Stimulated activated effector memory CD8-positive, alpha-beta T cell treated with anti-CD3 and anti-CD28 coated beads, Interleukin-12 subunit alpha, Interleukin-12 subunit beta, amount 100 ng/mL, for 72 hours (primary cell): ENCODE measurements around the gene IL23R.
"Not testable (repeated sequence)": the region's sequence is repeated elsewhere in the genome, so short reads cannot be mapped to it uniquely, and the experiment has no call there.

ENCODE experiments used
- ATAC-seq: fragments of 150-1000 bp; cut with Tn5 transposase; 2 replicates; pipeline ENCODE4 v1.10.0; 2021
- DNase-seq, 2 donors: peaks; one replicate each; pipeline ENCODE4 v3.0.0; 2021 to 2022; ENCODE audit warnings: low spot score in 2 of 2
- H3K27ac Mint-ChIP-seq: one replicate; pipeline ENCODE4 v1.8.0; 2022; ENCODE audit warnings: mild to moderate bottlenecking, mixed read lengths
- H3K36me3 Mint-ChIP-seq: one replicate; pipeline ENCODE4 v1.8.0; 2022; ENCODE audit warnings: mild to moderate bottlenecking, mixed read lengths
- H3K4me1 Mint-ChIP-seq: one replicate; pipeline ENCODE4 v1.8.0; 2022; ENCODE audit warnings: mixed read lengths
- H3K4me3 Mint-ChIP-seq: one replicate; pipeline ENCODE4 v1.8.0; 2022; ENCODE audit warnings: mild to moderate bottlenecking, mixed read lengths
- H3K9me3 Mint-ChIP-seq: one replicate; pipeline ENCODE4 v1.8.0; 2022; ENCODE audit warnings: mixed read lengths

The IL23R gene

GRCh38 chr1:67166196-67166595 lies at the start of gene IL23R:
Gene IL23R (plus strand): TSS chr1:67166454. CDS start chr1:67168121, 1,667 bp downstream.
- Mint-ChIP-seq H3K9me3 (no peaks in the 10 kb centered on the region), H3K4me3 (peak within 1 kb of the TSS; percentile 63), H3K27ac (peak within 1 kb of the TSS; percentile 98), H3K4me1 (peaks cover 47% of the 10 kb centered on the region), H3K36me3 (peaks cover 55% of the 10 kb centered on the region)
- ATAC-seq = peak; percentile 89
- peak in 1 of 2 donors; percentile 74 for DNase-seq

GRCh38 chr1:67118191-67118590 lies 48.1 kb upstream of the IL23R start:
- no peaks in the 10 kb centered on the region for H3K4me1 Mint-ChIP-seq
- DNase-seq (no peak), ATAC-seq (no peak)
- H3K36me3 Mint-ChIP-seq = no peaks in the 10 kb centered on the region
- no peak overlapping the region for H3K27ac Mint-ChIP-seq
- no peaks in the 10 kb centered on the region for H3K9me3 Mint-ChIP-seq
- no peak overlapping the region for H3K4me3 Mint-ChIP-seq

GRCh38 chr1:67118646-67119045 lies 47.6 kb upstream of the IL23R start:
- no peaks in the 10 kb centered on the region for H3K36me3 Mint-ChIP-seq
- H3K4me1 Mint-ChIP-seq = no peaks in the 10 kb centered on the region
- ATAC-seq = no peak
- no peak overlapping the region for H3K27ac Mint-ChIP-seq
- no peak overlapping the region for H3K4me3 Mint-ChIP-seq
- no peaks in the 10 kb centered on the region for H3K9me3 Mint-ChIP-seq
- no peak for DNase-seq

- no peak overlapping the region for H3K27ac Mint-ChIP-seq
- H3K4me1 Mint-ChIP-seq = no peaks in the 10 kb centered on the region
- DNase-seq = no peak
- no peaks in the 10 kb centered on the region for H3K9me3 Mint-ChIP-seq
- no peak overlapping the region for H3K4me3 Mint-ChIP-seq
- H3K36me3 Mint-ChIP-seq = no peaks in the 10 kb centered on the region
- no peak for ATAC-seq
These were observed 45.2 kb upstream of the IL23R start for GRCh38 chr1:67120855-67121619.

GRCh38 chr1:67124455-67124854 lies 41.8 kb upstream of the IL23R start:
- no peak for DNase-seq
- no peak overlapping the region for H3K4me3 Mint-ChIP-seq
- ATAC-seq = no peak
- H3K36me3 Mint-ChIP-seq = no peaks in the 10 kb centered on the region
- H3K9me3 Mint-ChIP-seq = no peaks in the 10 kb centered on the region
- H3K27ac Mint-ChIP-seq = no peak overlapping the region
- H3K4me1 Mint-ChIP-seq = no peaks in the 10 kb centered on the region

GRCh38 chr1:67126111-67126746 lies 40.0 kb upstream of the IL23R start:
- no peaks in the 10 kb centered on the region for H3K9me3 Mint-ChIP-seq
- DNase-seq (no peak), ATAC-seq (no peak)
- no peak overlapping the region for H3K27ac Mint-ChIP-seq
- H3K4me1 Mint-ChIP-seq = no peaks in the 10 kb centered on the region
- no peaks in the 10 kb centered on the region for H3K36me3 Mint-ChIP-seq
- H3K4me3 Mint-ChIP-seq = no peak overlapping the region

- DNase-seq = no peak
- Mint-ChIP-seq H3K4me1 (no peaks in the 10 kb centered on the region), H3K9me3 (no peaks in the 10 kb centered on the region), H3K27ac (no peak overlapping the region), H3K4me3 (no peak overlapping the region), H3K36me3 (no peaks in the 10 kb centered on the region)
- ATAC-seq = no peak
These were observed 39.3 kb upstream of the IL23R start for GRCh38 chr1:67126974-67127373.

GRCh38 chr1:67130673-67131072 lies 35.6 kb upstream of the IL23R start:
- Mint-ChIP-seq H3K9me3 (no peaks in the 10 kb centered on the region), H3K4me1 (peaks cover 6% of the 10 kb centered on the region), H3K27ac (no peak overlapping the region), H3K4me3 (no peak overlapping the region), H3K36me3 (no peaks in the 10 kb centered on the region)
- ATAC-seq = no peak
- no peak for DNase-seq

- peaks cover 6% of the 10 kb centered on the region for H3K4me1 Mint-ChIP-seq
- no peaks in the 10 kb centered on the region for H3K9me3 Mint-ChIP-seq
- no peak for DNase-seq
- no peak overlapping the region for H3K27ac Mint-ChIP-seq
- no peak overlapping the region for H3K4me3 Mint-ChIP-seq
- ATAC-seq = no peak
- H3K36me3 Mint-ChIP-seq = no peaks in the 10 kb centered on the region
These were observed 33.1 kb upstream of the IL23R start for GRCh38 chr1:67133177-67133576.

- Mint-ChIP-seq H3K9me3 (no peaks in the 10 kb centered on the region), H3K4me3 (peak within 1 kb of the TSS; percentile 52), H3K4me1 (peaks cover 6% of the 10 kb centered on the region), H3K27ac (no peak within 1 kb of the TSS), H3K36me3 (no peaks in the 10 kb centered on the region)
- DNase-seq (no peak), ATAC-seq (no peak)
These were observed 31.6 kb upstream of the IL23R start, which contains the start of gene C1orf141 for GRCh38 chr1:67134695-67135094. Gene C1orf141 (minus strand): TSS chr1:67134970. CDS start chr1:67127240, 7,730 bp downstream.

- Mint-ChIP-seq H3K9me3 (no peaks in the 10 kb centered on the region), H3K36me3 (no peaks in the 10 kb centered on the region), H3K4me1 (peaks cover 6% of the 10 kb centered on the region), H3K27ac (no peak overlapping the region), H3K4me3 (no peak overlapping the region)
- DNase-seq (no peak), ATAC-seq (no peak)
These were observed 30.9 kb upstream of the IL23R start for GRCh38 chr1:67135354-67135753.

- Mint-ChIP-seq H3K4me1 (peaks cover 6% of the 10 kb centered on the region), H3K36me3 (no peaks in the 10 kb centered on the region), H3K27ac (no peak overlapping the region), H3K4me3 (no peak overlapping the region), H3K9me3 (no peaks in the 10 kb centered on the region)
- ATAC-seq = no peak
- no peak for DNase-seq
These were observed 28.9 kb upstream of the IL23R start for GRCh38 chr1:67137307-67137753.

- DNase-seq (no peak), ATAC-seq (no peak)
- H3K4me3 Mint-ChIP-seq = no peak overlapping the region
- peaks cover 17% of the 10 kb centered on the region for H3K4me1 Mint-ChIP-seq
- no peak overlapping the region for H3K27ac Mint-ChIP-seq
- H3K9me3 Mint-ChIP-seq = no peaks in the 10 kb centered on the region
- no peaks in the 10 kb centered on the region for H3K36me3 Mint-ChIP-seq
These were observed 27.3 kb upstream of the IL23R start for GRCh38 chr1:67138813-67139499.

- DNase-seq (no peak), ATAC-seq (no peak)
- Mint-ChIP-seq H3K27ac (no peak overlapping the region), H3K36me3 (no peaks in the 10 kb centered on the region), H3K4me1 (peaks cover 21% of the 10 kb centered on the region), H3K4me3 (no peak overlapping the region), H3K9me3 (no peaks in the 10 kb centered on the region)
These were observed 25.8 kb upstream of the IL23R start for GRCh38 chr1:67140460-67140859.

GRCh38 chr1:67141832-67142231 lies 24.4 kb upstream of the IL23R start:
- H3K27ac Mint-ChIP-seq, H3K36me3 Mint-ChIP-seq, H3K4me3 Mint-ChIP-seq, DNase-seq, ATAC-seq, H3K9me3 Mint-ChIP-seq: not testable (repeated sequence)
- H3K4me1 Mint-ChIP-seq = peaks cover 31% of the 10 kb centered on the region
